GM18508 (cell line): ENCODE data around the gene TUFM.
"Not testable (repeated sequence)": the region's sequence is repeated elsewhere in the genome, so short reads cannot be mapped to it uniquely, and the experiment has no call there.

Experiments
- ATAC-seq: cut with Tn5 transposase; IDR thresholded peaks from one replicate; pipeline ENCODE4 v1.9.1; 2021; ENCODE audit warnings: moderate number of reproducible peaks; ENCODE audit not compliant: insufficient read depth, unreplicated experiment

The TUFM gene

DNA sequence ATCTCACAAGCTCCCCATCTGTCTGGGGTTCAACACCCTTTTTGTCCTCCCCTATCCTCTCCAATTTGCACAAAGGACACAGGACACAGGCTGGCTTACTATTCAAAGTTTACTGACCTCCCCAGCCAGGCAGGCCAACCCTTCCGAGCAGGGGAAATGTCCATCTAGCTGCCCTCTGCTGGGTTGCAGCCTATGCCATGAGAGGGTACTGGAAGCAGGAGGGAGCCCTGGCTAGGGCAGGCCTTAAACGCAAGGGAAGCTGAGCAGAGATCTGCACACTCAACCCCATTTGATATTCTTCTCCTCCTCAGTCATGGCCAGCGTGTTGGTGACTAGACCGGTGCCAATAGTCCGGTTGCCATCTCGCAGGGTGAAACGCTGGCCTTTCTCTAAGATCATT lies 3.5 kb downstream of the TUFM start:
- ATAC-seq = no peak

DNA sequence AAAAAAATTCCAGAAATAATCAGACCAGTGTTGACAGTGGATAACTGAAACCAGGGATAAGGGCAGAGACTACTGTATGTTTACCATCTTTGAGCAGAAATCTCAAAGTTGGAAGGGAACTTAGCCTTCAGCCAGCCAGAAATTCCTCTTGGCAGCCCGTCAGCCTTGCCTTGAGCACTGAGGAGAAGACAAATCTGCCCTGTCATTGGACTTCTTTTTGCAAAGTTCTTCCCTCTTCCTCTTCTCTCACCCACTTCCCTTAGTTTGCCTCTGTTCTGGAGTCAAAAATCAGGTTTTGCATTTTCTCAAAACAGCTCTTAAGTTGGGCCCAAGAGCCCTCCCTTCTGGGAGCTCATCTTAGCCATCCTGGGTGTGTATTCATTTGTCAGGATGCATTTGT lies 6.2 kb downstream of the TUFM start:
- ATAC-seq = no peak

DNA sequence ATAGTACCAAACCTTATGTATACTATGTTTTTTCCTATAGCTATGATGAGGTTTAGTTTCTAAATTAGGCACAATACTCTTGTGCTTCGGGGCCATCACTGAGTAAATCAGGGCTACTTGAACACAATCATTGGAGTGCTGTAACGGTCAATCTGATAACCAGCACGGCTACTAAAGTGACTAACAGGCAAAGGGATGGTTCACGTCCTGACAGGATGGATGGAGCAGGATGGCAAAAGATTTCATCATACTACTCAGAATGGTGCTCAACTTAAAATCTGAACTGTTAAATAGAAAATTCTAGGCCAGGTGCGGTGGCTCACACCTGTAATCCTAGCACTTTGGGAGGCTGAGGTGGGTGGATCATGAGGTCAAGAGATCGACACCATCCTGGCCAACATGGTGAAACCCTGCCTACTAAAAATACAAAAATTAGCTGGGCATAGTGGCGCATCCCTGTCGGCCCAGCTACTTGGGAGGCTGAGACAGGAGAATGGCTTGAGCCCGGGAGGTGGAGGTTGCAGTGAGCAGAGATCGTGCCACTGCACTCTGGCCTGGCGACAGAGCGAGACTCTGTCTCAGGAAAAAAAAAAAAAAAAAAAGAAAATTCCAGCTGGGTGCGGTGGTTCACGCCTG lies 7.0 kb downstream of the TUFM start:
- no peak for ATAC-seq

DNA sequence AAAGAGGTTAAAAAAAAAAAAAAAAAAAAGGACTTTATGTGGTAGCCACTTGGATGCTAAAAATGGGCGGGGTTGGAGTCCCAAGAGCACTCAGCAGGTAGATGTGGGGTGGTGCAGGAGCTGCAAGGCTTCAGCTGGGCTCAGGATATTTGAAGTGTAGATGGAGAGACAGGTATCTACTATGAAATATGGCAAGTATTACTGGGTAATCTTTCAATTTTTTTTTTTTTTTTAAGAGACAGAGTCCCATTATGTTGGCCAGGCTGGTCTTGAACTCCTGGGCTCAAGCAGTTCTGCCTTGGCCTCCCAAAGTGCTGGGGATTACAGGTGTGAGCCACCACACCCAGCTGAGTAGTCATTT lies 7.6 kb downstream of the TUFM start:
- ATAC-seq = no peak

DNA sequence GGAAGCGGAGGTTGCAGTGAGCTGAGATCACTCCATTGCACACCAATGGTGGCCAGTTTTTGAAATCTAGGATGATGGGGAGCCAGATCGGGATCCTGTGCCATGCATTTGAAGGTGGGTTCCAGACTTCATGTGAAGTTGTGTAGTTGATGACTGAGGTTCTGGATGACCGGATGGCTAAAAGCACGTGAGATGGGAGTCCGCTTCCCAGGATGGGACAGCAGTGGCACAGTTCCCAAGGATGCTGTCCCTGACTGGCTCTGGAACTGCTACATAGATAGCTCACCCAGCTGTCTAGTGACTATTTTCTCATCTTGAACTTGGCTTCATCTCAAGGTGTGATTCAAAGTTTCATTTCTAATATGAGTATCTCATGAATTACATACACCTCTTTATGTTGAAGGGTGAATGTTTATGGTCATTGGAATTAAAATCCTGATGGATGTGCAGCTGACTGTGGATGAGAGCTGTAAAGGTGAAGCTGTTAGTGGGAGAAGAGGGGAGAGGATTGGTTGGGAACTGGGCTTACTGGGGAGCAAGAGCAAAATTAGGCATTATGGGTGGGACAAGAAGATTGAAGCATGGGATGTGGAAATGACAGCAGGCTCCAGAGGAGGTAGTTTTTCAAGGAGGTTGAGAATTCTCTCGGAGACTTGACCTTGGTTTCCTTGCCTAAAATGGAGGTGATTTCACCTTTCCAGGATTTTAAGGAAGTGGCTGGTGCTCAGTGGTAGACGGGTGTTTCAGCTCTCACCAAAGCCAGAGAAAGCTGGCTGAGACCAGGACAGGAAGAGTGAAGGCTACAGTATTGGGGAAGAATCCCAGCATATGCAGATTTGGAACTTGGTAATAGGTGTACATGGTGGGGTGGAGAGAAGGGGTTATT lies 8.2 kb downstream of the TUFM start:
- ATAC-seq = no peak

DNA sequence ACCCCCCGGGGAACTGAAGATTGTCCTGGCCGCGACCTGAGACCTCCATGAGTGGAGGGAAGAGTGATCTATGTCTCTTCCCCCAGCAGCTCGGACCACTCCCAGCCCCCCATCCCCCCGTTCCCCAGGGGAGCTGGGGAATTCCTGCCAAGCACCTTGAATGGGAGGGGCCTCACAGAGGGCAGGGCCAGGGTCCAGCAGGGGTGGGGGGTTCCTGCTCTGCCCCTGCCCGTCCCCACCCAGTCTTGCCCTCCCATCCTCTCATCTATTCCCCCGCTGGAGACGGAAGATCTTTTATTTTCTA lies 9.4 kb downstream of the TUFM start:
- ATAC-seq = no peak

DNA sequence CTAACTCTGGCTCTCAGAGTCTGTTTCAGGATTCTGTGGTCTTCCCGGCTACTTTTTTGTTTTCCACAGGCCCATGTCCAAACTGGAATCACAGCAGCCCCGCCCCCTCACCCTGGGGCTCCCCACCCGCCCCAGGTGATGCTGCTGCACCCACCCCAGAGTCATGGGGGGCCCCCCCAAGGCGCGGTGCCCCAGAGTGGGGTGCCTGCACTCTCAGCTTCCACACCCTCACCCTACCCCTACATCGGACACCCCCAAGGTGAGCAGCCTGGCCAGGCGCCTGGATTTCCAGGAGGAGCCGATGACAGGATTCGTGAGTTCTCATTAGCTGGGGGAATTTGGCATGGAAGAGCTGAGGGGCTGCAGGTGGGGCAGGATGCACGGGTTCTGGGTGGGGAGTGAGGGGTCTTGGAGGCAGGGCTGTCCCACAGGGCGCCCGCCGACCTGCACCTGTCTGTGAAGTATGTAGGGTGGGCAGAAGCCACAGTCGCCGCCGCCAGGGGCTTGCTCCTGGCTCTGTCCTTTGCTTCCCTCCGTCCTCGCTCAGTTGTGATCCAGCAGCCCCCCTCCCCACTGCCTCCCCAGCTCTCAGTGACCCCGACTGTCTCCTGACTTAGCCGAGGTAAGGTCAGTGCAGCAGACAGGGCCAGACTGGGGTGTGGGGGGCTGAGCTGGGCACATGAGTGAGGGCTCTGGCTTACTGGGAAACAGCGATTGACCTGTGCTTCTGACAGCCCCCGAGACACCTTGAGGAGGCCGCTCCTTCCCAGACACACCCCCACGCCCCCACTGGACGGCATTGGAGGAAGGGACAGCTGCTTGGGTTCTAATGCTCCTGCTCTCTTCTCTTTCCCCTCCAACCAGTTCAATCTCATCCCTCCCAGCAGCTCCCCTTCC lies 10.0 kb downstream of the TUFM start:
- ATAC-seq = no peak

DNA sequence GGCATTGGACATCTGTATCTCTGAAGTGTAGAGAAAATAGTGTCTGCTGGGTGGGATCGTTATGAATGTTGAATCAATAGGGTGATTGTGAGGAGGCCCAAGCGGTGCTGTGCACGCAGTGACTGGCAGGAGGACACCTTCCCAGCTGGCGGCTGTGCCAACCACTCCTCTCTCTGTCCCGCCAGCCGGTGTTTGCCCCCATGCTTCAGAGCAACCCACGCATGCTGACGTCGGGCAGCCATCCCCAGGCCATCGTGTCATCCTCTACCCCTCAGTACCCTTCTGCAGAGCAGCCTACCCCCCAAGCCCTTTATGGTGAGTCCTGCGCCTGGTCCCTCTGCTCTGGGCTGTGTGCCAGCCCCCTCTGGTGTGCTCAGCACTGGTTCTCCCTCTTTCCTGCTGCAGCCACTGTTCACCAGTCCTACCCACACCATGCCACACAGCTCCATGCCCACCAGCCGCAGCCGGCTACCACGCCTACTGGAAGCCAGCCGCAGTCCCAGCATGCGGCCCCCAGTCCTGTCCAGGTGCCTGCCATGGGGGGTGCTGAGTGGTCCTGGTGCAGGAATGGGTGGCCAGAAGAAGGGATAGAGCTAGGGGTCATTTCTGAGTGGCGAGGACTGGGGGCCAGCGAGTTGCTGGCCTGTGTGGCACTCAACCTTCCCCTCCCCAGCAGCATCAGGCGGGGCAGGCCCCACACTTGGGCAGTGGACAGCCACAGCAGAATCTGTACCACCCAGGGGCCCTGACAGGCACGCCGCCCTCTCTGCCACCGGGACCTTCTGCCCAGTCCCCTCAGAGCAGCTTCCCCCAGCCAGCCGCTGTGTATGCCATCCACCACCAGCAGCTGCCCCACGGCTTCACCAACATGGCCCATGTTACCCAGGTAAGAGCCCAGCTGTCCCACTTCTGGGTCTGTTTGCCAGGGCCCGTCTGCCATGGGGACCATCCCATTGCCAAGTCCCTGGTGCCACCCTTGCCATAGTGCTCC lies 11.0 kb downstream of the TUFM start:
- no peak for ATAC-seq

DNA sequence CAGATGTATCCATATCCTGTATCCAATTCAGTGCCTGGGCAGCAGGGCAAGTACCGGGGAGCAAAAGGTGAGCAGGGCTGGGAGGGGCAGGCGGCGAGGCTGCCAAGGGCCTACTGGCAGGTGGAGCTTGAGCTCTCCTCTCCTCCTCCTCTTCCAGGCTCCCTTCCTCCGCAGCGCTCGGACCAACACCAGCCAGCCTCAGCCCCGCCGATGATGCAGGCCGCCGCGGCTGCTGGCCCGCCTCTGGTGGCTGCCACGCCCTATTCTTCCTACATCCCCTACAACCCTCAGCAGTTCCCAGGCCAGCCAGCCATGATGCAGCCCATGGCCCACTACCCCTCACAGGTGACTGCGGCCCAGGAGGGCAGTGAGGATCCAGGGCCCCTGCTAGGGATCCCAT lies 11.8 kb downstream of the TUFM start:
- no peak for ATAC-seq

DNA sequence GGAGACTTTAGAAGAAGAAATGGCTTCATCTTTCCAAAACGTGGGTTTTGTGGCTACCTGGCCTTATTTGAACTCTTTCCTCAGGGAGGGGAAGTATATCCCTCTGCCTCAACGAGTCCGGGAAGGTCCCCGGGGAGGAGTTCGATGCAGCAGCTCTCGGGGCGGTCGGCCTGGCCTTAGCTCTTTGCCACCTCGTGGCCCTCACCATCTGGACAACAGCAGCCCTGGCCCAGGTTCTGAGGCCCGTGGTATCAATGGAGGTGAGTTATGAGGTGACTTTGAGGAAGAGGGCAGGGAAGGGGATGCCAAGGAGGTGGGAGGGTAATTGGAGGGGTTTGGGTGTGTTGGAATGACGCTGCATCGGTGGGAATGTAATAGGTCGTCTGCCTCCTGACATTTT lies 15.6 kb downstream of the TUFM start:
- ATAC-seq = no peak

DNA sequence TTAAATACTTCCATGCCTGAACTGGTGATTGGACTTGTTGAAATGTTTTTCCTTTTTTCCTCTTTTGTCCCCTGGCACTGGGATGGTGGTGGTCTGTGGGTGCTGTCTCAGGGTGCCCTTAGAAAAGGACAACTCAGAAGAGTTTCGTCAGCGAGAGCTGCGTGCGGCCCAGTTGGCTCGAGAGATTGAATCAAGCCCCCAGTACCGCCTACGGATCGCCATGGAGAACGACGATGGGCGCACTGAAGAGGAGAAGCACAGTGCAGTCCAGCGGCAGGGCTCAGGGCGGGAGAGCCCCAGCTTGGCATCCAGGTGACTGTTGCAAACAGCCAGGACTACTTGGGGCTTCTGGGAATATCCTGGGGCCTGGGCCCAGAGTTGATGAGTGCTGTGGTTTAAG lies 16.4 kb downstream of the TUFM start:
- ATAC-seq = no peak

DNA sequence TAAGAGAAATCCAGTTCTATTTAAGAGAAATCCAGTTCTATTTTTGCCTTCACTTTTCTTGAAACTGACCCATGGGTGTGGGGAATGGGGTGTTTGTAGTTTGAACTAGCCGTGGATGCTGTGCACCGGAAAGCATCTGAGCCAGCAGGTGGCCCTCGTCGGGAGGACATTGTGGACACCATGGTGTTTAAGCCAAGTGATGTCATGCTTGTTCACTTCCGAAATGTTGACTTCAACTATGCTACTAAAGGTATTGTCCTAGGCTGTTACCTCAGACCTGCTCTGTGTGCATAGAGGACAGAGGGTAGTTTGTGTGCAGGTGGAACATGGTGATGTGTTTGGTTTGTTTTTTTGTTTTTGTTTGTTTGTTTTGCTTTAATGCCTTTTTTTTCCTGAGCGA lies 20.0 kb downstream of the TUFM start:
- ATAC-seq = no peak

DNA sequence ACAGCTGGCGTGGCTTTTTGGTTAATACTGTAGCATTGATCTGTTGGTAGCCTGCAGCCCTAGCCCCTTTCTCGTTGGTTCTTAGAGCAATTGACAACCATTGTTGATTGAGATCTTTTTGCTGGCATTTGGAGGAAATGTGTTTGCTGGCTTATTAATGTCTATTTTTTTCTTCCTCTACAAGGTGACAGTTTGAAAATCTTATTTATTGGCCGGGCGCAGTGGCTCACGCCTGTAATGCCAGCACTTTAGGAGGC lies 21.5 kb downstream of the TUFM start:
- ATAC-seq = no peak

DNA sequence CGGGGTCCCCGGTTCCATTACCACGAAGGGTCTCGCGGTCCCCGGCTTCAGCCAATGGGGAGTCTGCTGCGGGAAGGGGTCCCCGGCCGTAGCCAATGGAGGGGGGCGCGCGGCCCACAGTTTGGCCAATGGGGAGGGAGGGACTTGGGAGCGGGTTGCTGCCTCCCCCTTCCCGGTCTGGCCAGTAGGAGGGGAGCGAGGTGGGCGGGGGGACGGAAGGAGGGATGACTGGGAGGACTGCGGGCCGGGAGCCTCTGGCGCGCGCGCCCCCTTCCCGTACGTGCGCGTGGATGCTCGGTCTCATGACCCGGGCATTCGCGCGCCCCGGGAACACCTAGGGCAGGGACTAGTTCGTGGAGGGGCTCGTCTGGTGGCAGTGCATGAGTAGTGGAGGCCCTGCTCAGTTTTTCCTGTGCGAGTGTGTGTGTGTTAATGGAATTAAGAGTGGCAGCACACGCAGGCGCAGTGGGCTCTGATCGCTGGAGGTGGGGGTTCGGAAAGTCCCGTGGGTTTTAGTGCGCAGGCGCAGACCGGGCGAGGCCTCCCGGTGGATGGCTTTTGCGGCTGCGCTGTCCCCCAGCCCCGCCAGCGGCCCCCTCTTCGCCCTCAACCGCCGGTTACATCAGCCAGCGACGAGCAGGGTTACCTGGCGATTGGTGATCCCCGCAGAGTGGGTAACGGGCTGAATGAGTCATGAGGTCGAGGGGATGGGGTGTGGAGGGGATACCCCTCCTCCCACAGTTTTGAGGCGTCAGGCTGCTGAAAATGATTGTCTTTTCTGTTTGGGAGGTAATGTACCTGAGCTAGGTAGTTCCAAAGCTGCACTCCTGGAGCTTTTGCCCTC lies 22.1 kb downstream of the TUFM start:
- no peak for ATAC-seq

DNA sequence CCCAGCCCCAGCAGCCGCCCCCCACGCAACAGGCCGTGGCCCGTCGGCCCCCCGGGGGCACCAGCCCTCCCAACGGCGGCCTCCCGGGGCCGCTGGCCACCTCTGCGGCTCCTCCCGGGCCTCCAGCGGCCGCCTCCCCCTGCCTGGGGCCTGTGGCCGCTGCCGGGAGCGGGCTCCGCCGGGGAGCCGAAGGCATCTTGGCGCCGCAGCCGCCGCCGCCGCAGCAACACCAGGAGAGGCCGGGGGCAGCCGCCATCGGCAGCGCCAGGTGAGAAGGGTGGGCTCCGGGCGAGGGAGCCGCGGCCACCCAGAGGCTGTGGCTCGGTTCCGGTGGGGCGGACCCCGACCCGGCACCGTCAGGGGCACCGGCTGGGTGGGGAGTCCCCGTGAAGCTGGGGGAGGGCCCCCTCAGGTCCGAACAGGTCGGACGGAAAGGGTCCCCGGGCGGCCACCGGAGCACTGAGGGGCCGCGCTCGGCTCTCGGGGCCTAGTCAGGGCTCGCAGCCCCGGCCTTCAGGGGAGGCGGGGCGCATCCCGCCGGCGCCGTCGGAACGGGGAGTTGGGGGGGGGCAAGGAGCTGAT lies 22.8 kb downstream of the TUFM start:
- ATAC-seq = no peak

DNA sequence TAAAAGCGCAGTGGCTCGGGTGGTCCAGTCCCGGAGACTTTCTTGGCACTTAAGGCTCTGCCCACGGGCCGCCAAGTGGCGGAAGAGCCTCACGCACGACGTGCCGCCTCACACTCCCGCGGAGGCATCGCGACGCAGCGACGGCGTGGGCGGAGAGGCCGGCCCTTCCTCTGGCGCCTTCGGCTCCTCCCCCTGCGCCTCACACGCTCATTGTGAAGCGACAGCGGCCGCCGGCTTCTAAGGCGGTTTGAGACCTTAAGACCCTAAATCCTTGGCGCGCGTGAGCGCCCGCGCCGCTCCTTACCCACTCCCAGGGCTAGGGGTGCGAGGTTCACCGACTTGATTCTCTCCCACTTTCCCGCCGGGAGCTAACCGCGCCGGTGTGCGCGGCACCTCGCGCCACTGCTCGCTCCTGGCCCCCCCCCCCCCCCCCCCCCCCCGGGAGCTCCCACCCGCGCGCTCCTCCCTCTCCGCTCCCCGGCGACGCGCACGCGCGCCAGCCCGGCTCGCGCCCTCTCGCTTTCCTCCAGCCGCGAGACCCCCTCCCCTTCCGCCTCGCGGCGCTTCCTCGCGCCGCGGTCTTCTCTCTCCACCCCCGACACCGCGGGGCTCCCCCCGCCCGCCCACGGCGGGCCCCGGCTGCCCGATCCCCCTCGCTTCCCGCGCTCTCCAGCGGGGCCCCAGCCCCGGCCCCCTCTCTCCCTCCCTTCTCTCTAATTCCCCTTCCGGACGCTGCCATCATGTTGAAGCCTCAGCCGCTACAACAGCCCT lies 23.4 kb downstream of the TUFM start, which contains the start of gene ATXN2L:
Gene ATXN2L, plus strand, starts transcription at position 480 of the 771 bp plus-strand sequence. Its CDS starts 261 bp downstream, at position 741.
- ATAC-seq = no peak

DNA sequence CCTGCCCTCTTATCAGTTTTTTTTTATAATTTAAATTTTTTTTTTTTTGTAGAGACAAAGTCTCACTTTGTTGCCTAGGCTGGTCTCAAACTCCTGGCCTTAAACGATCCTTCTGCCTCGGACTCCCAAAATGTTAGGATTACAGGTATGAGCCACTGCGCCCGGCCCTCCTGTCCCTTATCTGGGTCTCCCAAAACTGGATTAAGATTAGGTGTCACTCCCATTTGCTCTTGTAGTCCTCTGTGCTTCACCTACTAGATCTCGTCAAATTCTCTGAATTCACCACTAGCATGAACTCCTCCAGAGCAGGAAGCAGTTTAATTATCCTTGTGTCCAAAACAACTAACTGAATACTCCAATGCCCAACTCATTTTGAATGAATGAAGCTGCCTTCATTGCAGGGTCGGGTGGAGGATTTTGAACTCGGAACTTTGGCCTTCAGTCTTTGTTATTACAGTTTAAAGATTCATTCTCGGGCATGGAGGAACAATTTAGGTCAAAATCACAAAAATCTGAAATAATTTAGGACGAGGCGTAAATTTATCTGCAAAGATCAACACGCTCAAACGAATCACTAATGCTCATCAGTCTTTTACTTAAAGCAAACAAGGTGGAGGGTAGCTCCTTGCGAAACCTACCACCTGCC lies 24.2 kb downstream of the TUFM start:
- ATAC-seq = no peak

DNA sequence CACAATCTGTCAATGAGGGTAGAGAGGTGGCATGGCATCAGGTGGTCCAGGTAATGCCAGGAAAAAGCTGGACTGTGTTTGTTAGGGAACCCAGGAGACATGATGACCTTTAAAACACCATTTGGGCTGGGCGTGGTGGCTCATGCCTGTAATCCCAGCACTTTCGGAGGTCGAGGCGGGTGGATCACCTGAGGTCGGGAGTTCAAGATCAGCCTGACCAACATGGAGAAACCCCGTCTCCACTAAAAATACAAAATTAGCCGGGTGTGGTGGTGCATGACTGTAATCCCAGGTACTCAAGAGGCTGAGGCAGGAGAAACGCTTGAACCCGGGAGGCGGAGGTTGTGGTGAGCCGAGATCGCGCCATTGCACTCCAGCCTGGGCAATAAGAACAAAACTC lies 25.6 kb downstream of the TUFM start:
- not testable (repeated sequence) for ATAC-seq
